Stomach smooth muscle (tissue), 2 donors: ENCODE results near the gene RHOH.

Experiments used
- H3K27ac ChIP-seq: one replicate; pipeline ENCODE4 v1.7.0; 2013; ENCODE audit warnings: mild to moderate bottlenecking, low read length, inconsistent platforms
- H3K27me3 ChIP-seq, 2 donors: one replicate each; pipeline ENCODE4 v1.7.0; 2013; ENCODE audit warnings: low read length in 2 of 2; ENCODE audit not compliant: insufficient read depth in 2 of 2, control insufficient read depth in 1 of 2
- H3K36me3 ChIP-seq, 2 donors: one replicate each; pipeline ENCODE4 v1.7.0; 2013; ENCODE audit warnings: low read length in 2 of 2; ENCODE audit not compliant: control insufficient read depth in 2 of 2, insufficient read depth in 2 of 2
- H3K4me1 ChIP-seq: one replicate; pipeline ENCODE4 v1.7.0; 2013; ENCODE audit warnings: low read length; ENCODE audit not compliant: control insufficient read depth, insufficient read depth
- H3K4me3 ChIP-seq, 2 donors: one replicate each; pipeline ENCODE4 v1.7.0; 2013; ENCODE audit warnings: low read length in 2 of 2
- H3K9ac ChIP-seq, 2 donors: one replicate each; pipeline ENCODE4 v1.7.0; 2013; ENCODE audit warnings: low read length in 2 of 2, mild to moderate bottlenecking in 1 of 2
- H3K9me3 ChIP-seq, 2 donors: one replicate each; pipeline ENCODE4 v1.7.0; 2013; ENCODE audit warnings: low read length in 2 of 2; ENCODE audit not compliant: control insufficient read depth in 2 of 2
- donor health status: healthy.
- donor health status: Pancreatic carcinoma.

RHOH gene

DNA sequence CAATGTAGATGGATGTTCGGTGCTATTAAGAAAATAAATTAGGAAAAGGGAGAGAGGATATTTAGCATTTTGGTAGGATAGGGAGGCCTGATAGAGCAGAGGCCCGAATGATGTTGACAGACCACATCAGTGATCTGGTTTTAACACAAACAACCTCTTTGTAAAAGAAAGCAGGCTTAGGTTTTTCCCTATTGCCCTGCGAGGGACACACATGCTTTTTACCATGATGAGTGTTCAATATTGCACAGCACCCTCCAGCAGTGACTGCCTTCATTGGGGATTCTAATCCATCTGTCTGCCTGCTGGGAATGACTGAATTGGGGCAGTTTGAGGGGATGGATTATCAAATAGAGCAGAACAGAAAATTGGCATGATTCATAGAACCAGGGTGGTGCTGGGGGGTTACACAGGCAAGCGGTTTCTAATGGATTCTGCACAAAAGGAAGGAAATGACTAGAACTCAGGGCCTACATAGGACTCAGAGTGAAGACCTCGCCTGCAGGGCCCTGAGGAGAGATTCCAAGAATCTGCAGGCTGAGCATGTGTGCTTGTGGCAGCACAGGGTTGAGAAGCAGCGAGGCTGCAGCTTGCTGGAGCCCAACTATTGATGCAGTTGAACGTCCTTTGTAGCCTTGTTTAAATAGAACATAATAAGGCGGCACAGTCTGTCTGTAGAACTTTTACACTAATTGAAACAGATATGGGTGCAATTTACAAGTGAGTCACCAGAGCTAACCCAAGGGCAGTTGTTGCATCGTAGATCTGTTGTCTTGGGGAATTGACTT, 58.0 kb downstream of the RHOH start:
- H3K27ac ChIP-seq, result no peak overlapping the region

GRCh38 chr4:40255393-40256281, 58.8 kb downstream of the RHOH start:
- Histone ChIP-seq H3K9ac (no peak overlapping the region), H3K4me1 (no peaks in the 10 kb centered on the region), H3K36me3 (no peaks in the 10 kb centered on the region), H3K9me3 (no peaks in the 10 kb centered on the region), H3K4me3 (no peak overlapping the region), H3K27me3 (no peaks in the 10 kb centered on the region), H3K27ac (no peak overlapping the region)

More for the DNA sequence above, 58.0 kb downstream of the RHOH start:
- Histone ChIP-seq H3K4me1 (no peaks in the 10 kb centered on the region), H3K4me3 (no peak overlapping the region), H3K27me3 (no peaks in the 10 kb centered on the region), H3K36me3 (no peaks in the 10 kb centered on the region), H3K9me3 (no peaks in the 10 kb centered on the region), H3K9ac (no peak overlapping the region)

- no peak overlapping the region for H3K27ac ChIP-seq
- H3K9me3 ChIP-seq, result no peaks in the 10 kb centered on the region
- H3K36me3 ChIP-seq, result no peaks in the 10 kb centered on the region
- no peaks in the 10 kb centered on the region for H3K27me3 ChIP-seq
- no peak overlapping the region for H3K9ac ChIP-seq
- H3K4me1 ChIP-seq, result no peaks in the 10 kb centered on the region
- H3K4me3 ChIP-seq, result no peak overlapping the region
These were observed 59.5 kb downstream of the RHOH start for GRCh38 chr4:40256329-40256728.

DNA sequence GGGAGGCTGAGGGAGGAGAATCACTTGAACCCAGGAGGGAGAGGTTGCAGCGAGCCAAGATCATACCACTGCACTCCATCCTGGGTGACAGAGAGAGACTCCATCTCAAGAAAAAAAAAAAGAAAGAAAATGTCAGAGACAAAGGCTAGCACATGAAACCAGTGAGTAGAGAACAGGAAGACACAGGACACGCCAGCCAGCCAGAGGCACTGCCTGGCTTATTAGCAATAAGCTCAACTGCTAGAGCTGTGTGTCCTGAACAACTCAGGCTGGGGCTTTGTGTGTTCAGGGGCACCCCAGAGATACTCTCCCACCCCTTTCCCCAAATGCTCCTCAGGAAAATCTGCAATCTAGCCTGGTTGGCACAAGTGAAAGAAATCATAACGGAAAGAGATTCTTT, 60.0 kb downstream of the RHOH start:
- no peak overlapping the region for H3K4me3 ChIP-seq
- H3K9me3 ChIP-seq, result no peaks in the 10 kb centered on the region
- H3K4me1 ChIP-seq, result no peaks in the 10 kb centered on the region
- H3K36me3 ChIP-seq, result no peaks in the 10 kb centered on the region
- H3K9ac ChIP-seq, result no peak overlapping the region
- no peak overlapping the region for H3K27ac ChIP-seq
- no peaks in the 10 kb centered on the region for H3K27me3 ChIP-seq

DNA sequence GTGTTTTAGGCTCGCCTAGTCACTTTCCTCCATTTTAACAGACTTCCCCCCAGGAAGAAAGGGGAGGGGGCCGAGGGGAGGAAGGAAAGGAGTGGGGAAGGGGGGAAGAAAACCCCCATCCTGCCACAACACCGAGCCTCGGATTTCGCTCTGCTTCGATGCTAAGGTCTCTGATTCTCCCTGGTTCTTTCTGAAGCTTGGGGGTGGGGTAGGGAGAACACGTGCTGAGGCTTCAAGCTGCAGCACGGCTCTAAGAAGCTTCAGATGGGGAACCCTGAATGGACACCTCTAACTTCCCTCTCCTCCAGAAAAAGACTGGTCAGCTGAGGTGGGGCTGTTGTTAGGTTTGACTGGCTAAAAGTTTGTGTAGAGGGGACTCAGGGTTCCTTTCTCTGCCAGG, 61.8 kb downstream of the RHOH start:
- Histone ChIP-seq H3K36me3 (no peaks in the 10 kb centered on the region), H3K4me1 (no peaks in the 10 kb centered on the region), H3K9me3 (no peaks in the 10 kb centered on the region), H3K9ac (no peak overlapping the region), H3K27me3 (no peaks in the 10 kb centered on the region), H3K4me3 (no peak overlapping the region), H3K27ac (no peak overlapping the region)

DNA sequence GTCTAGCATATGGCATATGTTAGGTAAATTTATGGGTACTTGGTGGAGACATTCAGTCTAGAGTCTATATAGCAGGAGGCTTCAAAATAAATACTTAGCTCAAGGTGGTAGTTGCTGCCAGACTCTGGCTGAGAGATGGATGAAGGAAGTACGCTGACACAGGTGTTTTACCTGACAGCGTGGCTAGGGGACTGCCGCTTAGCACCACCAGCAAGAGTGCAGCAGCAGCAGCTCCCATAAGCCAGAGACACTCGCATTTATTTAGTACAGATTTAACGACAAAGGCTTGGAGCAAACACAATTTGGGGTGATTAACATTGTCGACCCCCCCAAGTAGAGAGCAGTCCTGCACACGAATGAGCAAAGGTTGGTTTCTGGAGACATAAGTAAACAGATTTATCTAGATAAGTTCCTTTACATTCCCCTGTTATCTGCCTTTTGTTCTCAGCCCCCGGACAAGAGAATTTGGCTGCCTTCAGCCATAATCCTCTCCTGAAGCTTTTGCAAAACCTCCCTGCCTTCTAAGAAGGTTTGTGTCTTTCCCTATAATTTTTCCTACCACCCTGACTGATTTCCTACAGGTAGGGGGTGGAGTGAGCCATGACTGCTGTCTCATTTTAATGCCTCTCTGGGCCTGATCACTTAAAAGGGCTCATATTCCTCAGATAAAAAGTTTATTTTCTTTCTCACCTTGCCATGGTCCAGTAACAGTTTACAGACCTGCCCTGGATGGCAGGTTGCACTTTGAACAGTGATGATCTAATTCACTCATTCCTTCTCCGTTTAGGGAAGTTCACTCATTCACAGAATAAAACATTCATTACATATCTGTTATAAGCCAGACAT, 64.6 kb downstream of the RHOH start:
- H3K36me3 ChIP-seq, result no peaks in the 10 kb centered on the region
- H3K27me3 ChIP-seq, result no peaks in the 10 kb centered on the region
- no peaks in the 10 kb centered on the region for H3K9me3 ChIP-seq
- no peak overlapping the region for H3K4me3 ChIP-seq
- H3K27ac ChIP-seq, result no peak overlapping the region
- no peak overlapping the region for H3K9ac ChIP-seq
- no peaks in the 10 kb centered on the region for H3K4me1 ChIP-seq

- Histone ChIP-seq H3K9ac (no peak overlapping the region), H3K36me3 (no peaks in the 10 kb centered on the region), H3K27me3 (no peaks in the 10 kb centered on the region), H3K9me3 (no peaks in the 10 kb centered on the region), H3K4me1 (no peaks in the 10 kb centered on the region), H3K4me3 (no peak overlapping the region), H3K27ac (no peak overlapping the region)
These were observed 65.3 kb downstream of the RHOH start for GRCh38 chr4:40262077-40262528.

DNA sequence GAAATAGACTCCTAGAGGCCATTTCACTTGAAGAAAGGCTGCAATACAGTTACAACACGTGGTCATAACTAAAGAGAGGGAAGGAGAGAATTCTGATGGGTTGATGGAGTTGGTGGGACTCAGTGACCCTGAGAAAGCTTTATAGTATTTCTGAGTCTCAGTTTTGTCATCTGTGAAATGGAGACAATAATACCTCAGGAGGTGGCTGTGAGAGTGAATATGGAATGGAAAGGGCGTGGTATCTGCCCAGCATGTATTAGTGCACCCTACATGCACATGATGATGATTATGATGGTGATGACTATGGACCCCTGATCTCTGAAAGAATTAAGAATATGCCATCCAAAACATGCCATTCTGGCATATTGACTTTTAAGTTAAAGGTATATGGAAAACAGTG, 66.0 kb downstream of the RHOH start:
- Histone ChIP-seq H3K36me3 (no peaks in the 10 kb centered on the region), H3K9ac (no peak overlapping the region), H3K27ac (no peak overlapping the region), H3K4me3 (no peak overlapping the region), H3K27me3 (no peaks in the 10 kb centered on the region), H3K9me3 (no peaks in the 10 kb centered on the region), H3K4me1 (no peaks in the 10 kb centered on the region)

DNA sequence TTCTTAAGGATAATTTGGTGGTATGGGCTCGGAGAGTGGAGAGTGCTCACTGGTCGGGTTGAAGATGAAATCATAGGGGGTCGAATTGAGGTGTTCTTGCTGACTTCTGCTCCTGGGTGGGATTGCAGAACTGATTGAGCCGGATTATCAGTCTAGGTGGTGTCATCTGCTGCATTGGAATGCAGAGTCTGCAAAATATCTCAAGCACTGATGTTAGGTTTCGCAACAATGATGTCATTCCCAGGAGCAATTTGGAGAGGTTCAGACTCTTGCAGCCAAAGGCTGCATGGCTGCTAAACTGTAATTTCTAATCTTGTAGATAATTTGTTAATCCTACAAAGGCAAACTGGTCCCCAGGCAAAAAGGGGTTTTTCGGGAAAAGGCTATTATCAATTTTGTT, 67.7 kb downstream of the RHOH start:
- Histone ChIP-seq H3K36me3 (no peaks in the 10 kb centered on the region), H3K9me3 (no peaks in the 10 kb centered on the region), H3K4me3 (no peak overlapping the region), H3K9ac (no peak overlapping the region), H3K27ac (no peak overlapping the region), H3K27me3 (no peaks in the 10 kb centered on the region), H3K4me1 (no peaks in the 10 kb centered on the region)
